ENCODE data around the gene TCHP.
"Not testable (repeated sequence)": the region's sequence is repeated elsewhere in the genome, so short reads cannot be mapped to it uniquely, and the experiment has no call there.

Gene TCHP

GRCh38 chr12:109914461-109914860 lies 14.4 kb downstream of the TCHP start:
- no peak for DNase-seq

DNA sequence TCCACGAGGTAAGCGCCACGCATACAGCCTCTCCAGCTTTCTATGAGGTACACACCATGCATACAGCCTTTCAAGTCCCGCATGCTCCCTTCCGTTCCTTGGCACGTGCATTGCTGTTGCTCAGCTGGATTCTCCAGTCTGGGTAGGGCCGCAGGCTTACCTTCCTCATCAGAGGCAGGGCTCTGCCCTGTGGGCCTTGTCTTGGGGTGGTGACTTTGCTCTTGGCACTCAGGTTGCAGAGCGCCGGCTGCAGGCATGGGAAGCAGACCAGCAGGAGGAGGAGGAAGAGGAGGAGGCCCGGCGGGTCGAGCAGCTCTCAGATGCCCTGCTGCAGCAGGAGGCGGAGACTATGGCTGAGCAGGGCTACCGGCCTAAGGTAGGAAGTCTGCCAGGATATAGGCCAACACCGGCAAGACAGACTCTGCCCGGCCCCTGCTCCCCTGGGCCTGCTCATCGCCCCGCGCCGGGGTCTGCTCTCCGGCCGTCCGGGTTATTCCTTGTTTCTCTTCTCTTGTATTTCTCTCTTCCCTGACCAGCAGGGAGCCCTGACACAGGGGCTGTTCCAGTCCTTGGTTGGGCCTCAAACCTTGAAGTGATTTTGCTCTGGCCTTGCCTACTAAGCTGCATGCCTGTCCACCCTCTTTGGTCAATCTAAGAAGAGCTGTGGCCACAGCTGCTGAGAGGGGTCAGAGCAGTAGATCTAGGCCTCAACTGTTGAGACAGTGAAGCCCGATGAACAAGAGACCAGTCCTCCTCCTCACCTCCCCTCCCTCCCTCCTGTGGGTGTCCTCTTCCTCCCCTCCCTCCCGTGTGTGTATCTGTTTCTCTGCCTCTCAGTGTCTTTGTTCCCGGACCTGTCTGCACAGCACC lies 15.3 kb downstream of the TCHP start:
- no peak for DNase-seq

- no peak for DNase-seq
These were observed 16.0 kb downstream of the TCHP start for GRCh38 chr12:109916045-109916444.

DNA sequence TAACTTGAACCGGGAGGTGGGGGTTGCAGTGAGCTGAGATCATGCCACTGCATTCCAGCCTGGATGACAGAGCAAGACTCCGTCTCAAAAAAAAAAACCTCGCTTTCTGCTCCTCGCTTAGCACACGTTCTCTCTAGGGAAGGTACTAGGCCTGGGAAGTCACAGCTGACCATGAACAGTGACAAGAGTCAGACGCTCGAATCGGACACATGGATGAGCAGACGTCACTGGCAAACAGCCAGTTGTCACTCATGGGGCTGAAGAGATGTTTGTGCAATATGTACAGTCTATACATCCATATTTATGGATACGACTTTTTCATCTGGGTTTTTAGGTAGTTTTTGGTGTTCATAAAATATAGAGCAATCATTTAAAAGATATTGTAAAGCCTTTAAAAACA lies 19.4 kb downstream of the TCHP start:
- DNase-seq, result no peak

DNA sequence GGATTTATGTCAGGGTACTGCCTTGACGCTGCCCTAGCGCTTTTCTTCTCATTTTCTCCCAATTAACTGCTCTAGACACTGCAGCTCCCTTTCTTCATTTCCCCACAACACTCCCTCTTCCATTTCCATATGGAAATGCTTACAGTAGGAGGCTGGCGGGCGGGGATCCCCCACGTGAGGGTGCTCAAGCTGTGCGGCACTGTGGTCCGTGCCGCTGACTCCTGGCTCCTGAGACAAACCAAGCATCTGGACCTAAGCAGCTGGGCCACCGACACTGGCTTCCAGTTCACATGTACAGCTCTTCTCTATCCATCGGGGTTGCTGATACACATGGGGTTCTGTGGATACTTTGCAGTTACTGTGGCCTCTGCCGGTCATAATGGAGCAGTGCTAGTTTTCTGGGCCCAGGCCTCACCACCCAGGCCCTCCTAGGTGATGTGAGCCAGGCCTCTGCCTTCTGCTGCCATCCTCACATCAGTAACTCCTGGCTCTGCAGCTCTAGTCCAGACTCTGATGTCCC lies 20.2 kb downstream of the TCHP start:
- DNase-seq, result no peak

DNA sequence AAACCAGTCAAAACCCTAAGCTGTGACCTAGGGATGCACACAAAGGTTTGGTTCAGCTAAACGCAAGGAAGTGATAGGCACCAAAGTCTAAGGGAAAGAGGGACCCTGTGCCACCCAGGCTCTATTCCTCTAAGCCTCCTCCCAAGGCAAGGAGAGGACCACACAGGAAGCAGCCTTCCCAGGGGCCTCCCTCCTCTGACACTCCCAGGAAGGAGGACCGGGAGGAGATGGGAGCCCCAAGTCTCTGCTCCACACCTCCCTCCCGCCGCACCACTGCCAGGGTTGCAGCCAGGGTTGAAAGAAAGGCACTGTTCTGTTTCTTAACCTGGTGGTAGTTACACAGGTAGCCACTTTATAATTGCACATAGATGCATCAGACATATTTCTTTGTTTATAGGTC lies 21.9 kb downstream of the TCHP start:
- no peak for DNase-seq

- DNase-seq, result no peak
These were observed 23.0 kb downstream of the TCHP start for GRCh38 chr12:109923038-109923437.

- no peak for DNase-seq
These were observed 23.6 kb downstream of the TCHP start for GRCh38 chr12:109923481-109924245.

DNA sequence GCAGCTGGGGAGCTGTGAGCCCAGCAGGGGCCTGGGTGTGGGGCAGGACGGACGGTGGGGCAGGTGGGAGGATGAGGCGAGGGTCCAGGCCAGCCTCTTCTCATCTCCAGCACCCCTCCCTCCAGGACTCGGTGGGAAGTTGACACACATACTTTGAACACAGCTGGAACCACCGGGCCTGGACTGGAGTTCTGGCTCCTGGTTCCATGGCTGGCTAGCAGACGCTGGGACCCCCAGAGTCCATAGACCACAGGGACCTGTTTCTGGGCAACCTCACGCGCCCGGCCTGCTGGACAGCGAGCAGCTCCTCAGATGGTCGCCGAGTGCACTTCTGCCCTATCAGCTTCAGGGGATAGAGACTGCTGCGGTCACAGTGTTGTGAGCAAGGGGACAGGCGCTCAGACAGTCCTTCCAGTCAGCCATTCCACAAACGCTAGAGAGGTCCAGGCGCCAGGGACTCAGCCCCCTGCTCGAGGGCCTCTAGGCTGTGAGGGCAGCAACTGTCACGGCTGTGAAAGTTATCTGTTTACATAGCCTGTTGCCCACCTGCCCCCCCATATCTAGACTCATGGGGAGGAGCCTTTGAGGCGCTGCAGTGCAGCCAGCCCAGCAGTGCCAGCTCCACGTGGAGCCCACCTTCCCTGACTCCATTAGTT lies 25.2 kb downstream of the TCHP start:
- no peak for DNase-seq

DNA sequence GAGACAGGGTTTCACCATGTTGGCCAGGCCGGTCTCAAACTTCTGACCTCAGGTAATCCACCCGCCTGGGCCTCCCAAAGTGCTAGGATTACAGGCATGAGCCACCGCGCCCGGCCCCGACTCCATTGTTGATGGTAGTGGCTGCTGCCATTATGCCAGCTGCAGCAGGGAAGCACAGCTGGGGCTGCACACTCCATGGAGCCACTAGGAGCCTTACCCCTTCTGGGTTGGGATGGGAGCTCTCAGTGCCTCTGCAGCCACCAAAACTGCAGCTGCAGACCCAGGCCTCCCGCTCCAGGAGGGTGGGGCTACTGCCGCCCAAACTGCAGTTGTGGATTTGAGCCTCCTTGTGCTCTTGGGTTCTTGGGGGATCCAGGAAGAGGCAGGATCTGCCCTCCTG lies 25.9 kb downstream of the TCHP start:
- no peak for DNase-seq

DNA sequence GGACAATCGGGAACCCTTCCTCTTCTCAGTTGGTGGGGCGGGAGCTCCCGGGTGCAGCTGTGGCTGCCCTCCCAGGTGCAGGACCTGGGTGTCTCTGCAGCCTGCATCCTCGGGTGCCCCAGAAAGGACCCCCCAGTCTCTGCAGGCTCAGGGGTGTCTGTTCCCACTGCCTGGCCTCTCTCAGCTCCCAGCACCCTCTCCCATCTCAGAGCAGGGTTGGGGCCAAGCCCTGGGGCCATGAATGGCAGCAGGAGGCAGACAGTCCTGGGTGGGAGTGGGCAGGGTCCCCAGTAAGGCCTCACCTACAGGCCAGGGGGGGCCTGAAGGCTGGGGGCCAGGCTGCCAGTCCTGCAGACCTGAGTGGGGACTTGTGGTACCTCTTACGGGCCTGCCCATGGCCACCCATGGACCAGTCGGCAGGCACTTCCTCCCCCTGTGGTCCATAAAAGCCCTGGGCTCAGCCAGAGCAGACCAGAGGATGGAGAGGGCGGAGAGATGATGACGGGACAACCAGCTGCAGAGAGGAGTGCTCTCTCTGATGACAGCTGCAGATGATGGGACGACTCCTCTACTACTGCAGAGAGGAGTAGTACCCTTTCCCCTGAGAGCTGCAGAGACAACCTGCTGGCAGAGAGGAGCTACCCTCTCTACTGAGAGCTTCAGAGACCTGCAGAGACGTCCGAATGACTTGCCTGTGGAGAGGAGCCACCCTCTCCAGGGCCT lies 26.6 kb downstream of the TCHP start:
- DNase-seq, result no peak

DNA sequence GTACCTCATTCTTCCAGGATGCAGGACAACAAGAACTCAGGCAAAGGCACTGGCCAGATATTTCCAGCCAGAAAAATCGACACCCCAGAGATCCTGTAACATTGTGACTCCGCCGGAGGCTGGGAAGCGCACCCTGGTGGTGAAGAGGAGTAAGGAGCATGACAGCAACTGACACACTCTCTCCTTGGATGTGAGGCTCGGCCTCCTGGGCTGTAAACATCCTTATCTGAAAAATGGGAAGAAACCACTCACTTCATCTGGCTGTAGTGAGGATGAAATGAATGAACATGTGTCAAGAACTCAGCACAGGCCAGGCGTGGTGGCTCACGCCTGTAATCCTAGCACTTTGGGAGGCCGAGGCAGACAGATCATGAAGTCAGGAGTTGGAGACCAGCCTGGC lies 27.5 kb downstream of the TCHP start:
- DNase-seq, result no peak

GRCh38 chr12:109928058-109928656 lies 28.1 kb downstream of the TCHP start:
- DNase-seq, result no peak

- not testable (repeated sequence) for DNase-seq
These were observed 29.3 kb downstream of the TCHP start for GRCh38 chr12:109929326-109929725.

GRCh38 chr12:109930028-109930800 lies 30.1 kb downstream of the TCHP start:
- no peak for DNase-seq

GRCh38 chr12:109931143-109931542 lies 31.1 kb downstream of the TCHP start:
- DNase-seq, result no peak

GRCh38 chr12:109932878-109933503 lies 32.9 kb downstream of the TCHP start:
- no peak for DNase-seq

GRCh38 chr12:109934026-109934425 lies 34.0 kb downstream of the TCHP start:
- no peak for DNase-seq

GRCh38 chr12:109937371-109937770 lies 37.3 kb downstream of the TCHP start:
- DNase-seq, result no peak

DNA sequence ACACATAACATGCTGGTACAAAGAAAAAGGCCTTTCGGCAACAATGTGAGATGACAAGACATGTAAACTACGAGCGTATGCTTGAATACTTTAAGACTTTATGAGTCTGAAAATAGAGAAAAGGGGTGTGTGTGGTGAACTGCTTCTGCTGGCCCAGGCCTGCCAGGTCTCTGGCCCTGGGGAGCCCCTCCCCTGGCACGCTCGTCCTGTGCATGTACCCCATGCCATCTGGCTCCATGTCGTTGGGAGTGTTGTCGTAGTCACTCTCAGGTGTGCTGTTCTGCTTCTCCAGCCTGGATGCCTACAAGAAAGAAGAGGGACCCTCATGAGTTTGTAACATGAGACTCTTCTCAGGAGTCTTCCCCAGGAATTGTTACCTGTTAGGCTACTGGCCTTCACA lies 38.9 kb downstream of the TCHP start:
- DNase-seq, result no peak

DNA sequence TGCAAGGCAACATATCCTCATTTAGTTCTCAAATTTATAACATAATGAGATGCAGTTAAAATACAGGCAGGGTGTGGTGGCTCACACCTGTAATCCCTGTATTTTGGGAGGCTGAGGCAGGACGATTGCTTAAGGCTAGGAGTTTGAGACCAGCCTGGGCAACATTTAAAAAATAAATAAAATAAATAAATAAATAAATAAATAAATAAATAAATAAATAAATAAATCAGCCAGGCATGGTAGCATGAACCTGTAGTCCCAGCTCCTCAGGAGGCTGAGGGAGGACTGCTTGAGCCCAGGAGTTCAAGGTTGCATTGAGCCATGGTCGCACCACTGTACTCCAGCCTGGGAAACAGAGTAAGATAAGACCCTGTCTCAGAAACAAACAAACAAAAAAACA lies 39.4 kb downstream of the TCHP start:
- DNase-seq, result no peak
